ENCODE measurements around the gene MPP7. TPM values are rescaled to one million over a fixed set of nuclear protein-coding genes. Genes with fewer than 3 reads are reported as not detected.

MPP7 gene
- total RNA-seq, 4 donors from 2014 or later = 3.8 to 10.7 (median 6.4) TPM

DNA sequence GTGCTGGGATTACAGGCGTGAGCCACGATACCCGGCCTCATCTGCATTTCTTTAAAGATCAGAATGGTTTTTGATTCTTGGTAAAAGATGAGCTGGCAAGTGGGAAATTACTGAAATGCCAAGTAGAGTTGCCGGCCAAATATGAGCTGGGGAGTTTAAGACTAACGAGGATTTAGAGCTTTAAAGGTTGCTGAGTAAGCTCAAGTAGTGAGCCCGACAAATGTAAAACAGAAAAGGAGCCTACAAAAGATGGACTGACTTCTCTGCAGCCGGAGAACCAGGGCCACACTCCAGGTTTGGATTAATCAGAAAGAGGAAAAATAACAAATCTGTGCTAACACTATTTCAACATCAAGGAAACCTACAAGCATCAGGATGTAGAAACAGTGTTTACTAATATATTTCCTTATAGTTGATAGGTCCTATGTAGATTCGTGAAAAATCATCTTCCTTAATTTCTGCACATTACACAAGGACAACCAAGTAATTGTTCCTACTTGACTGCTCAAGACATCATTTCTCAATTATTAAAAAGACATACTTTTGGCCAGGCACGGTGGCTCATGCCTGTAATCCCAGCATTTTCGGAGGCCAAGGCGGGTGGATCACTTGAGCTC lies 49.6 kb downstream of the MPP7 start:
- intact Hi-C loops (cut with DNase I; ENCODE audit: low total_unique reads) (no loop called here), in situ Hi-C loops (cut with MboI; ENCODE audit: low sequenced_read_pairs in 4 of 4) (loop anchor here in 3 of 4 donors (5.0 kb wide), 1 partner anchor 129 kb away; no protein-coding TSS in a partner anchor)
- TF ChIP-seq POLR2A (IDR thresholded peaks at IDR 0.05) = no peak
- TF ChIP-seq, protein P1, sequence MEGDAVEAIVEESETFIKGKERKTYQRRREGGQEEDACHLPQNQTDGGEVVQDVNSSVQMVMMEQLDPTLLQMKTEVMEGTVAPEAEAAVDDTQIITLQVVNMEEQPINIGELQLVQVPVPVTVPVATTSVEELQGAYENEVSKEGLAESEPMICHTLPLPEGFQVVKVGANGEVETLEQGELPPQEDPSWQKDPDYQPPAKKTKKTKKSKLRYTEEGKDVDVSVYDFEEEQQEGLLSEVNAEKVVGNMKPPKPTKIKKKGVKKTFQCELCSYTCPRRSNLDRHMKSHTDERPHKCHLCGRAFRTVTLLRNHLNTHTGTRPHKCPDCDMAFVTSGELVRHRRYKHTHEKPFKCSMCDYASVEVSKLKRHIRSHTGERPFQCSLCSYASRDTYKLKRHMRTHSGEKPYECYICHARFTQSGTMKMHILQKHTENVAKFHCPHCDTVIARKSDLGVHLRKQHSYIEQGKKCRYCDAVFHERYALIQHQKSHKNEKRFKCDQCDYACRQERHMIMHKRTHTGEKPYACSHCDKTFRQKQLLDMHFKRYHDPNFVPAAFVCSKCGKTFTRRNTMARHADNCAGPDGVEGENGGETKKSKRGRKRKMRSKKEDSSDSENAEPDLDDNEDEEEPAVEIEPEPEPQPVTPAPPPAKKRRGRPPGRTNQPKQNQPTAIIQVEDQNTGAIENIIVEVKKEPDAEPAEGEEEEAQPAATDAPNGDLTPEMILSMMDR (IDR thresholded peaks at IDR 0.05 in 4 of 5, conservative IDR thresholded peaks at IDR 0.05 in 1 of 5) = no peak
- no peaks in the 10 kb centered on the region for H3K9me3 ChIP-seq
- H3K27me3 ChIP-seq = no peaks in the 10 kb centered on the region
- H3K27ac ChIP-seq = no peak overlapping the region
- H3K4me1 ChIP-seq = peaks cover 3 to 15% of the 10 kb centered on the region in 2 donors
- no peaks in the 10 kb centered on the region for H3K36me3 ChIP-seq
- ATAC-seq (no peak), DNase-seq (no peak)
- no peak overlapping the region for H3K4me3 ChIP-seq

Small RNA genes lying within 50 kb of the gene (microRNA-seq; reads per million reads assigned to microRNA genes)
- 0 reads per million in 2 donors for gene MIR8086 (ENCODE audit: borderline replicate concordance in 2 of 2)

Other genes starting within 250 kb of the MPP7 start
- gene WAC, start 230.1 kb upstream of the MPP7 start, total RNA-seq = 10 to 100 TPM; 55.7 to 83.4 (median 69.6) TPM

Measured in gastrocnemius medialis (tissue), 4 donors.